A549 (cell line): Measurements from ENCODE around the gene CASK. TPM values are rescaled to one million over a fixed set of nuclear protein-coding genes. Genes with fewer than 3 reads are reported as not detected.

ENCODE experiments used
- ATAC-seq, 2 experiments: fragments of 200-7000 bp in 1 of 2; fragments of >200 bp in 1 of 2; cut with Nextera tagmentation in 1 of 2; cut with Tn5 transposase in 1 of 2; 3 replicates each; pipeline versions ENCODE4 v1.8.0 to v1.9.1; 2018 to 2020; ENCODE audit warnings: mild to moderate bottlenecking in 1 of 2, moderate library complexity in 1 of 2
- CTCF ChIA-PET: fragments of 300-600 bp; sonication (Branson Sonifier 250); formaldehyde crosslinking; extraction: SDS; loops from one replicate; lab custom pipeline; 2021; ENCODE audit warnings: antibody characterized with exemption, inconsistent platforms; lab: Yijun Ruan, JAX
- POLR2A ChIA-PET: fragments of 350-600 bp; formaldehyde crosslinking; extraction: SDS; loops from one replicate; lab custom pipeline; 2021; ENCODE audit warnings: antibody characterized with exemption, inconsistent platforms; lab: Yijun Ruan, JAX
- DNase-seq, 2 experiments: peaks; one replicate each; pipeline versions ENCODE4 v3.0.0 to v3.0.0-alpha.2; 2011 to 2016; ENCODE audit warnings: low read depth in 1 of 2, low spot score in 1 of 2
- FAIRE-seq: peaks from 2 replicates; lab custom pipeline; 2011; peaks lifted over from hg19 to GRCh38; lab: Jason Lieb, UNC
- H3K27ac ChIP-seq, 2 experiments: fragments of >200 bp; sonication (Bioruptor Twin); formaldehyde crosslinking; 3 replicates each; pipeline ENCODE4 v1.5.1; 2016 to 2017
- H3K4me1 ChIP-seq: fragments of >200 bp; sonication (Bioruptor Twin); formaldehyde crosslinking; 3 replicates; pipeline ENCODE4 v1.6.1; 2016
- H3K4me2 ChIP-seq: fragments of >200 bp; sonication (Bioruptor Twin); formaldehyde crosslinking; 3 replicates; pipeline ENCODE4 v1.6.1; 2016
- H3K4me3 ChIP-seq: fragments of >200 bp; sonication (Bioruptor Twin); formaldehyde crosslinking; 3 replicates; pipeline ENCODE4 v1.5.1; 2016
- H3K9me3 ChIP-seq: fragments of >200 bp; sonication (Bioruptor Twin); formaldehyde crosslinking; 3 replicates; pipeline ENCODE4 v1.6.1; 2016
- CHD4 ChIP-seq: fragments of 200-600 bp; sonication (generic); IDR thresholded peaks from 2 replicates; pipeline ENCODE4 v1.6.1; 2016; ENCODE audit warnings: antibody characterized with exemption, mild to moderate bottlenecking, borderline replicate concordance
- EP300 ChIP-seq, 2 experiments: fragments of >200 bp; sonication (Bioruptor Twin); formaldehyde crosslinking; IDR thresholded peaks; 2 replicates in 1 of 2; 3 replicates in 1 of 2; pipeline ENCODE4 v1.6.1; 2016 to 2017
- FOSB ChIP-seq: fragments of 250-450 bp; sonication (Bioruptor Pico); IDR thresholded peaks from 2 replicates; pipeline ENCODE4 v1.5.0; 2020; ENCODE audit warnings: mild to moderate bottlenecking, moderate library complexity
- FOSL2 ChIP-seq, 2 experiments: fragments of 450-650 bp in 1 of 2; fragments of >200 bp in 1 of 2; sonication (Bioruptor Twin) in 1 of 2; formaldehyde crosslinking; IDR thresholded peaks; 2 replicates each; pipeline versions ENCODE4 v1.5.0 to v1.6.1; 2016 to 2020; ENCODE audit warnings: mild to moderate bottlenecking in 1 of 2, moderate library complexity in 1 of 2
- HDAC2 ChIP-seq: fragments of 200-600 bp; sonication (generic); IDR thresholded peaks from 2 replicates; pipeline ENCODE4 v1.6.1; 2016
- HOXB5 ChIP-seq: fragments of 250-450 bp; sonication (Bioruptor Pico); IDR thresholded peaks from 2 replicates; pipeline ENCODE4 v1.5.0; 2020; ENCODE audit warnings: mild to moderate bottlenecking, moderate library complexity
- KDM1A ChIP-seq: fragments of 200-600 bp; sonication (generic); IDR thresholded peaks from 2 replicates; pipeline ENCODE4 v1.6.1; 2016; ENCODE audit warnings: low read depth, mild to moderate bottlenecking
- NFE2L2 ChIP-seq: fragments of 150-350 bp; conservative IDR thresholded peaks from 2 replicates; pipeline ENCODE4 v1.6.1; 2014; ENCODE audit warnings: low read length
- RAD21 ChIP-seq, 2 experiments: fragments of >200 bp in 1 of 2; sonication (Bioruptor Twin) in 1 of 2; formaldehyde crosslinking in 1 of 2; IDR thresholded peaks in 1 of 2; conservative IDR thresholded peaks in 1 of 2; 2 replicates in 1 of 2; 3 replicates in 1 of 2; pipeline ENCODE4 v1.6.1; 2012 to 2018; ENCODE audit warnings: inconsistent platforms in 1 of 2
- RARB ChIP-seq: fragments of 250-450 bp; sonication (Bioruptor Pico); IDR thresholded peaks from 2 replicates; pipeline ENCODE4 v1.8.0; 2021; ENCODE audit warnings: mild to moderate bottlenecking, moderate library complexity
- RCOR1 ChIP-seq: fragments of 150-350 bp; IDR thresholded peaks from 2 replicates; pipeline ENCODE4 v1.6.1; 2014; ENCODE audit warnings: antibody characterized with exemption, low read length, low read depth
- ZNF302 ChIP-seq: fragments of 250-450 bp; sonication (Bioruptor Pico); IDR thresholded peaks from 2 replicates; pipeline ENCODE4 v1.9.0; 2021; ENCODE audit warnings: inconsistent platforms, mild to moderate bottlenecking, moderate library complexity
- WGBS: methylation state at CpG from one replicate; pipeline ENCODE4 v1.1.6; 2017; ENCODE audit errors: missing lambda C conversion rate; 5-methylcytosine and 5-hydroxymethylcytosine counted together
- polyA plus RNA-seq, 4 experiments: library from polyadenylated mRNA; depleted of rRNA in 3 of 4; stranded (reverse); fragments of >200 nt; fragmentation: RNase III in 1 of 4; extraction: RNeasy Plus Mini Kit Qiagen cat#74134 plus additional on column Dnase treatment in 1 of 4; gene quantifications; 2 replicates in 3 of 4; 3 replicates in 1 of 4; pipeline ENCODE4 v1.2.3, GENCODE V29; 2011 to 2017
- TF ChIP-seq, protein P1 (sequence below): fragments of 150-350 bp; IDR thresholded peaks from 2 replicates; pipeline ENCODE4 v1.6.1; 2014; ENCODE audit warnings: low read depth, mild to moderate bottlenecking, low read length
- TF ChIP-seq, protein P2 (sequence below): fragments of >200 bp; sonication (Bioruptor Twin); formaldehyde crosslinking; IDR thresholded peaks from 3 replicates; pipeline ENCODE4 v1.6.1; 2016
- TF ChIP-seq, protein P3 (sequence below): IDR thresholded peaks from 2 replicates; pipeline ENCODE4 v1.6.1; 2012
- TF ChIP-seq, protein P4 (sequence below): fragments of 250-450 bp; sonication (Bioruptor Pico); IDR thresholded peaks from 2 replicates; pipeline ENCODE4 v1.5.0; 2021; ENCODE audit warnings: mild to moderate bottlenecking, moderate library complexity, borderline replicate concordance
- TF ChIP-seq, protein P5 (sequence below): fragments of >200 bp; sonication (Bioruptor Twin); formaldehyde crosslinking; IDR thresholded peaks from 2 replicates; pipeline ENCODE4 v1.6.1; 2016

The CASK gene
- polyA plus RNA-seq, 2 of the 4 experiments (the other 2 are of a cell fraction): 23.3 to 57.6 TPM

DNA sequence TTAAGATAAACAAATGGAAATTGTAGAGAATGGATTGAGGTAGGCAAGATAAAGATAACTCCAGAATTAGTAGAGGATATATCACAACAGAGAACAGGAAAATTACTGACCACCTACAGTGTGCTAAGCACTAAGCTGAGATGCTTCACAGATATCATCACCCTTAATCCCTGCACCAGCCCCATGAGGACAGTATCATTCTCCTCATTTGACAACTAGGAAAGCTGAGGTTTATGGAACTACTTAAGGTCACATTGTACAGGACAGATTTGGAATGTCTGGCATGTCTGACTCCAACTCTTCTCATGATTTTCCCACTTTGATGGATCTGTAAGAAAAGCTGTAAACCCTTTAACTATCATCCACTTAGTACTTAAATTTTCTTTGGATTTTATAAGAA, 95.5 kb downstream of the CASK start:
- no peak overlapping the region for H3K27ac ChIP-seq
- no peak for ATAC-seq
- no peak for FAIRE-seq

DNA sequence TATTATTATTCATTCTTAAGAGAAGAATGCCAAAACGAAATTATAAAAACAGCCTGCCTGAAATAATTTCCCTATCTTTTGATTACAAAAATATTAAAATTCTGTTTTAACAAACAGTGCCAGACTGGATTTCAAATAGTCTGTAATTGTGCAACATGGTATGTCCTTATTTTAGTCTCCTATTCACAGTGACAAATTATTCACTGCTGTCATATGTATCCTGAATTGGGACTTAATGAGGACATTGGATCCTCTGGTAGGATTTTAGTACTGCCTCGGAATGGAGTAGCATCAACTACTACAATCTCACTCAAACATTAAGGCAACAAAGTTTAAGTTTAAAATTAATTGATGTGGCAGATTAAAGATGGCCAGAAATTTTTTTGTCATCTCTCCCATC, 97.6 kb downstream of the CASK start:
- Histone ChIP-seq H3K4me2 (no peak overlapping the region), H3K4me1 (peaks cover 16% of the 10 kb centered on the region), H3K27ac (no peak overlapping the region), H3K9me3 (no peaks in the 10 kb centered on the region), H3K4me3 (no peak overlapping the region)
- ATAC-seq: no peak
- WGBS: 79% methylated on average over 2 of the region's 2 CpGs
- FAIRE-seq: no peak
- POLR2A ChIA-PET: no interaction called here
- CTCF ChIA-PET: no interaction called here
- no peak for TF ChIP-seq RAD21 (conservative IDR thresholded peaks at IDR 0.05 in 1 of 2, IDR thresholded peaks at IDR 0.05 in 1 of 2)
- no peak for TF ChIP-seq FOSB (CRISPR knock-in tag)
- no peak for TF ChIP-seq CHD4
- no peak for TF ChIP-seq ZNF302 (CRISPR knock-in tag)
- TF ChIP-seq, protein P1, sequence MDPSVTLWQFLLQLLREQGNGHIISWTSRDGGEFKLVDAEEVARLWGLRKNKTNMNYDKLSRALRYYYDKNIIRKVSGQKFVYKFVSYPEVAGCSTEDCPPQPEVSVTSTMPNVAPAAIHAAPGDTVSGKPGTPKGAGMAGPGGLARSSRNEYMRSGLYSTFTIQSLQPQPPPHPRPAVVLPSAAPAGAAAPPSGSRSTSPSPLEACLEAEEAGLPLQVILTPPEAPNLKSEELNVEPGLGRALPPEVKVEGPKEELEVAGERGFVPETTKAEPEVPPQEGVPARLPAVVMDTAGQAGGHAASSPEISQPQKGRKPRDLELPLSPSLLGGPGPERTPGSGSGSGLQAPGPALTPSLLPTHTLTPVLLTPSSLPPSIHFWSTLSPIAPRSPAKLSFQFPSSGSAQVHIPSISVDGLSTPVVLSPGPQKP: no peak
- no peak for TF ChIP-seq KDM1A
- TF ChIP-seq EP300 (IDR thresholded peaks at IDR 0.05): no peak
- DNase-seq: no peak

More for the DNA sequence above, 95.5 kb downstream of the CASK start:
- Histone ChIP-seq H3K4me2 (no peak overlapping the region), H3K4me1 (peaks cover 16% of the 10 kb centered on the region), H3K4me3 (no peak overlapping the region), H3K9me3 (no peaks in the 10 kb centered on the region)
- ChIA-PET CTCF (no interaction called here), POLR2A (no interaction called here)
- TF ChIP-seq RARB (CRISPR knock-in tag) (no peak), HDAC2 (no peak), FOSL2 (IDR thresholded peaks at IDR 0.05) (no peak), FOSL2 (CRISPR knock-in tag; IDR thresholded peaks at IDR 0.05) (no peak), HOXB5 (CRISPR knock-in tag) (no peak), NFE2L2 (no peak), RCOR1 (no peak), FOSB (CRISPR knock-in tag) (no peak)
- TF ChIP-seq, protein P2, sequence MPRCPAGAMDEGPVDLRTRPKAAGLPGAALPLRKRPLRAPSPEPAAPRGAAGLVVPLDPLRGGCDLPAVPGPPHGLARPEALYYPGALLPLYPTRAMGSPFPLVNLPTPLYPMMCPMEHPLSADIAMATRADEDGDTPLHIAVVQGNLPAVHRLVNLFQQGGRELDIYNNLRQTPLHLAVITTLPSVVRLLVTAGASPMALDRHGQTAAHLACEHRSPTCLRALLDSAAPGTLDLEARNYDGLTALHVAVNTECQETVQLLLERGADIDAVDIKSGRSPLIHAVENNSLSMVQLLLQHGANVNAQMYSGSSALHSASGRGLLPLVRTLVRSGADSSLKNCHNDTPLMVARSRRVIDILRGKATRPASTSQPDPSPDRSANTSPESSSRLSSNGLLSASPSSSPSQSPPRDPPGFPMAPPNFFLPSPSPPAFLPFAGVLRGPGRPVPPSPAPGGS: no peak
- TF ChIP-seq, protein P1: no peak
- TF ChIP-seq, protein P3, sequence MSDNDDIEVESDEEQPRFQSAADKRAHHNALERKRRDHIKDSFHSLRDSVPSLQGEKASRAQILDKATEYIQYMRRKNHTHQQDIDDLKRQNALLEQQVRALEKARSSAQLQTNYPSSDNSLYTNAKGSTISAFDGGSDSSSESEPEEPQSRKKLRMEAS: no peak
- TF ChIP-seq, protein P4, sequence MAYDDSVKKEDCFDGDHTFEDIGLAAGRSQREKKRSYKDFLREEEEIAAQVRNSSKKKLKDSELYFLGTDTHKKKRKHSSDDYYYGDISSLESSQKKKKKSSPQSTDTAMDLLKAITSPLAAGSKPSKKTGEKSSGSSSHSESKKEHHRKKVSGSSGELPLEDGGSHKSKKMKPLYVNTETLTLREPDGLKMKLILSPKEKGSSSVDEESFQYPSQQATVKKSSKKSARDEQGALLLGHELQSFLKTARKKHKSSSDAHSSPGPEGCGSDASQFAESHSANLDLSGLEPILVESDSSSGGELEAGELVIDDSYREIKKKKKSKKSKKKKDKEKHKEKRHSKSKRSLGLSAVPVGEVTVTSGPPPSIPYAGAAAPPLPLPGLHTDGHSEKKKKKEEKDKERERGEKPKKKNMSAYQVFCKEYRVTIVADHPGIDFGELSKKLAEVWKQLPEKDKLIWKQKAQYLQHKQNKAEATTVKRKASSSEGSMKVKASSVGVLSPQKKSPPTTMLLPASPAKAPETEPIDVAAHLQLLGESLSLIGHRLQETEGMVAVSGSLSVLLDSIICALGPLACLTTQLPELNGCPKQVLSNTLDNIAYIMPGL: no peak
- no peak for DNase-seq

DNA sequence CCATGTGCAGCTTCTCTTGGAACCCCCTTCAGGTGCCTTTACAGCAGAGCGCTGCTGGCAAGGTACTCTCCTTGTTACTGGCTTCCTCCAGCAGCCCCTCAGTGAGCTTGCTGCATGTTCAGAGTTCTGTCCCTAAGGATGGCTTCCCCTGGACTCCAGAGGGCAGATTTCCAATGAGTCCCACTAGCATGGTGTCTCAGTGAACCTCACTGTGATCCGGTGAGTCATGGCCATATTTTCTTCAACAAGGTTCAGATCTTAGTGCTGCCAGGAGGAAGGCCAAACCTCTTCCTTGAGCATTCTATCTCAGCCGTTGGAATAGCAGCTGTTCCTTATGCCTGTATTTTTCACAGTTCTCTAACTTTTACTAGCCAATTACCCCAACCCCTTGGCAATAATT, 98.8 kb downstream of the CASK start:
- peak in 1 of 2 experiments; percentile 27 for DNase-seq
- ATAC-seq: peak in 1 of 2 experiments; percentile 72; a peak in 4 of 6 replicates
- Histone ChIP-seq H3K9me3 (no peaks in the 10 kb centered on the region), H3K4me2 (no peak overlapping the region), H3K4me1 (peaks cover 16% of the 10 kb centered on the region), H3K4me3 (no peak overlapping the region), H3K27ac (no peak overlapping the region)
- CTCF ChIA-PET: no interaction called here
- peak; percentile 10; the same call in 1 of the 2 replicates for TF ChIP-seq FOSL2 (IDR thresholded peaks at IDR 0.05)
- TF ChIP-seq FOSL2 (CRISPR knock-in tag; IDR thresholded peaks at IDR 0.05): no peak
- TF ChIP-seq, protein P5, sequence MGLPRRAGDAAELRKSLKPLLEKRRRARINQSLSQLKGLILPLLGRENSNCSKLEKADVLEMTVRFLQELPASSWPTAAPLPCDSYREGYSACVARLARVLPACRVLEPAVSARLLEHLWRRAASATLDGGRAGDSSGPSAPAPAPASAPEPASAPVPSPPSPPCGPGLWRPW: no peak
- FAIRE-seq: no peak
- 51% methylated on average over 2 of the region's 3 CpGs for WGBS
- POLR2A ChIA-PET: no interaction called here
